ENCODE data around the gene UAP1.

- TF ChIP-seq, protein P1, sequence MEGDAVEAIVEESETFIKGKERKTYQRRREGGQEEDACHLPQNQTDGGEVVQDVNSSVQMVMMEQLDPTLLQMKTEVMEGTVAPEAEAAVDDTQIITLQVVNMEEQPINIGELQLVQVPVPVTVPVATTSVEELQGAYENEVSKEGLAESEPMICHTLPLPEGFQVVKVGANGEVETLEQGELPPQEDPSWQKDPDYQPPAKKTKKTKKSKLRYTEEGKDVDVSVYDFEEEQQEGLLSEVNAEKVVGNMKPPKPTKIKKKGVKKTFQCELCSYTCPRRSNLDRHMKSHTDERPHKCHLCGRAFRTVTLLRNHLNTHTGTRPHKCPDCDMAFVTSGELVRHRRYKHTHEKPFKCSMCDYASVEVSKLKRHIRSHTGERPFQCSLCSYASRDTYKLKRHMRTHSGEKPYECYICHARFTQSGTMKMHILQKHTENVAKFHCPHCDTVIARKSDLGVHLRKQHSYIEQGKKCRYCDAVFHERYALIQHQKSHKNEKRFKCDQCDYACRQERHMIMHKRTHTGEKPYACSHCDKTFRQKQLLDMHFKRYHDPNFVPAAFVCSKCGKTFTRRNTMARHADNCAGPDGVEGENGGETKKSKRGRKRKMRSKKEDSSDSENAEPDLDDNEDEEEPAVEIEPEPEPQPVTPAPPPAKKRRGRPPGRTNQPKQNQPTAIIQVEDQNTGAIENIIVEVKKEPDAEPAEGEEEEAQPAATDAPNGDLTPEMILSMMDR (conservative IDR thresholded peaks at IDR 0.05), result no peak
- TF ChIP-seq ZFX (IDR thresholded peaks at IDR 0.05), result no peak
These were observed 7.3 kb upstream of the UAP1 start for GRCh38 chr1:162554258-162554657.
